HG02759 (cell line): Measurements from ENCODE around the gene DEPP1.

Source experiments
- ATAC-seq: cut with Tn5 transposase; IDR thresholded peaks from one replicate; pipeline ENCODE4 v1.9.1; 2021; ENCODE audit warnings: mild to moderate bottlenecking, moderate library complexity; ENCODE audit not compliant: unreplicated experiment

The DEPP1 gene

GRCh38 chr10:44934416-44935200 lies 44.0 kb downstream of the DEPP1 start:
- ATAC-seq = no peak

DNA sequence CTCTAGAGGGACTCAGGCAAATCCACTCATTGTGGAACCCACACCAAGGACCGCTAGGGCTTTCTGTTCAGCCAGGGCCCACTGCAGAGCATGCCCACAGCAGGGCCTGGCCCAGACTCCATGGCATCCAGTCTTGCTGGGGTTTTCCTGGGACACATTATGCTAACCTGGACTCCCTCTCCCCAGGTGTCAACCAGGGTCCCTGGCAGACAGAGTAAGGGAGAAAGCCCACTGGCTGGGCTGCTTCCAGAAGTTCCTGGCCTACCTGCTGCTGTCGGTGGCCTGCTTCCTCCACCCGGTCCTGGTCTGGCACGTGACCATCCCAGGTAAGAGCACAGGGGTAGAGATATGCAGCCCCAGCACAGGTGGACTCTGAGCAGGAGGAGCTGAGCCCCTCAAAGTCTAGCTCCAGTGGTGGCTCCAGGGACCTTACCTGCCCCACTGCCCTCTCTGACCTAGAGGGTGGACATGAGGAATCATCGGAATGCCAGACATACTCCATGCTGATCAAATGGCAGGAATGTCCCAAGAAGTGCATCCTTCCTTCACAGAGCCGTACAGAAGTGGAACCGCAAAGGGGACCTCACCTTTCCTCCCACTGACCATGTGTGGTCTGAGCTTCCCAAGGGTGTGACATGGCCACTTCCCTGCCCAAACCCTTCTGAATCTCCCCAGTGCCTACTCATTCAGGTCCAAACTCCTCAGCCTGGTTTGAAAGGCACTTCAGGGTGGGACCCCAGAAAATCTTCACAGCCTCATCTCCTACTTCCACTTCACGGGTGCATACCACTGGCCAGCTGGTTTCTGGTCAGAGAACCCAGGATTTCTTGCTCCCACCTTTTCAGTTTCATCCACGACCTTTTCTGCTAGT lies 44.9 kb downstream of the DEPP1 start:
- no peak for ATAC-seq

DNA sequence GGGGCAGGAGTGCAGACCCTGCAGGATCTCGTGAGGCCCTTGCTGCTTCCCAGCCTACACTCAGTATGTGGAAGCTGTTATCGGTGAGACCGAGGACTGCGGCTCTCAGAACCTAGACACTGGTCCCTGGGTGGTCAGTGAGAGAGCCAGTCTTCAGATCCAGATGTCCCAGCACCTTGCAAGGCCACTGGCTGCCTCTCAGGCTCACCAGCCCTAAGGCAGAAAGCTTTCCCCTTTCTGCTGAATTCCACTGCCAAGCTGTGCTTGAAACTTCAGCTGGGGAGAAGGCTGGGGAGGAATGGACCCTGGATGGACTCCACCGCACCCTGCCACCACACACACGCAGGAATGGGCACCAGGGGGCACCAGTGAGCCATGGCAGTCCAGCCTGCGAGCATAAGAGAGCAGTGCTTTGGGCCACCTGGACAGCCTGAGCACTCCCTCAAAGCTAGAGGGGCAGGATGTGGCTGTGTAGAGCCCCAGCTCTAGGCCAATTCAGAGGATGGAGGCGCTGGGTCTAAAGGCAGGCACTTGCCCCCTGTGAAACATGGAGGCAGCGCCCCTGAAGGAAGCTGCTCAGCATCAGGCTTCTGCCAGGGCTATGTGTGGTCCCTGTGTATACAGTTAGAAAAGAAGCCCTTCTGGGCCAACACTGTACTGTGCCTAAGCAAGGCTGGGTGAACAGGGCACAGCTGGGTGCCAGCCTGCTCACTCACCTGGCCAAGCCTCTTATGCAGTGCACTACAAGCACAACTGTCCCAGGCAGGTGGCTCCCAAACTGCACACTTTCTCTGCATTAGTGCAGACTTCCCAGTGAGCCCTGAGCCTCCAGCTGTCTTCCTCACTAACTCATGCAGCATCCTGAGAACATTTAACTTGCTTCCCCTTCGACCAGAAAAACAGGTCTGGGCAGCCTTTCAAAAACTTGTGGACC lies 45.8 kb downstream of the DEPP1 start:
- ATAC-seq = peak; percentile 96

- no peak for ATAC-seq
These were observed 46.7 kb downstream of the DEPP1 start for GRCh38 chr10:44931621-44932516.

- ATAC-seq = no peak
These were observed 47.5 kb downstream of the DEPP1 start for GRCh38 chr10:44930904-44931620.

DNA sequence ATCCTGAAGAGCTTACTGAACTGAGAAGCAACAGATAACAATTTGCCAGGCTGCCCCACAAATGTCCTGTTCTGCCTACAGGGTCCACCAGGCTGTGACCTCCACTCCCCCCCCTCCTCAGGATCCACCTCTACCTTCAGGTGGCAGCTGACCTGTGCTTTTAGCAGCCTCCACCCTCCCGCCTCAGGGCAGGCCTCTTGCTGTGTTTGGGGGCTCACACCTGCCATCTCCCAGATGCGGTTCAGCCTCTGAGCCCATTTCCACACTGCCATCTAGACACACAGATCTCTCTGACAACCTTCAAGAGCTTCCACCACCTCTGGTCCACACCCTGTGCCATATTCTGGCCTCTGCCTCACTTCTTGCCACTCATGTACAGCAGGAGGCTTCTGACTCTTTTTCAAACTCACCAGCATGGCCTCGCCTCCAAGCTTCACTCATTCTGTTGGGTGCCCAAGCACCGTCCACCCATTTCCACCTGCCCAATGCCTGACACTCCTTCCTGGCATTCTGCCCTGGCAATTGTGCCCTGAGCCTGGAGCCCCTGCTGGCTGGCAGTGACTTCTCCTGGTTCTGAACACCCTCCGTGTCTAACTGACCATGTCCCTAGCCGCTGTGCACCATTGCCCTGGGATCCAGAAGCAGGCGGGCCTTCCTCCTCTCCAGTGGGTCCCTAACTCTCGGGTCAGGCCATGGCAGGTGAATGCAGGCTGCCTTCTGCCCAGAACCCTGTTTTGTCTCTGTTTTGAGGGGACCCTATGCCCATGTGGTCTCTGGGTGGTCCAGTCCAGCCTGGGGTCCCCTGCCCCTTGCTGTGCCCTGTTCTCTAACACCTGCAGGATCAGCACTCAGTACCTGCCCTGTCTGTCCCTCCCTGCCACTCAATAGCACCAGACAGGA lies 49.0 kb downstream of the DEPP1 start:
- no peak for ATAC-seq

- no peak for ATAC-seq
These were observed 50.1 kb downstream of the DEPP1 start for GRCh38 chr10:44928462-44928861.

DNA sequence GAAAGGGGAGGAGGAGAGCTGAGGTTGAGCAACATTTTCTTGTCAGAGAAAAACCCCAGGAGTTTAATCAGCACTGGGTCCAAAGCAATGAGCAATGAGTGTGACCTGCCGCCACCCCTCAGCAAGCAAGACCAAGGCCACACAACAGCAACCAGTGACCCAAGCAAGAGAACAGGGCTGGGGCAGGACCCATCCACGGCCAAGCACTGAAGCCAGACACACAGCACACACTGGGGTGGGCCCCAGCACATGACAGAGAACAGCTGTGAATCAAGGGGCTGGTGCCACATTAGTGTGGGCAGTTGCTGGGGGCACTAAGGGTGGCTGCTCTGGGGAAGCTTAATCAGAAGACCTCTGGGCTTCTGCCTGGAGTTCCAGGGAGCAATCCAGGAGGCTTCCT lies 51.3 kb downstream of the DEPP1 start:
- ATAC-seq = no peak

DNA sequence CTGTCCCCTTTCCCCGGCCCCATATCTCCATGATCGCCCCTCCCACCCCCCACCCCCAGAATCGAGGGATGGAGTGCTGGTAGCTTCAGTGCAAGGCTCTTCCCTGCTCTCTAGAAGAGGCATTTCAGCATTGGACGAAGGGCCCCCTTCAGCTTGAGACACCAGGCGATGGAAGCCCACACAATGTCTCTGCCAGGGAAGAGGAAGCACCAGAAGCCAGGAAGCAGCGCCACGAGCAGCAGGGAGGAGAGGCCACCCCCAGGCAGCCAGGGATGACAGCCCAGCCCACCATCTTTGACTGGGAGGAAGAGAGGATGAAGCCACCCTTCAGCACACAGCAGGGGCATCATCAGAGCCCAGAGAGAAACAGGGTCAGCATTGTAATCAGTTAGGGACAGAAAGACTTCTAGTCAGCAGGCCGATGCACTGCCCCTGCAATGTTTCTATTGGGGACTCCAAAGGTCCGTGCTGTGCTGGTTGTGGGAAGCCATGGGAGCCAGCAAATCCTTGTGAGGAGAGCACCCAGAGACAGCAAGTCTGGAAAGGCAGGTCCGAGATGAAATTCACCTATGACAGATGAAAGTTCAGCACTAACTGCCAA lies 51.8 kb downstream of the DEPP1 start:
- ATAC-seq = no peak
